Measurements from ENCODE around the gene MARK1. TPM values are rescaled to one million over a fixed set of nuclear protein-coding genes. Genes with fewer than 3 reads are reported as not detected.

MARK1 gene
- total and polyA plus RNA-seq, 7 donors = 0.81 to 5.4 (median 2.6) TPM

DNA sequence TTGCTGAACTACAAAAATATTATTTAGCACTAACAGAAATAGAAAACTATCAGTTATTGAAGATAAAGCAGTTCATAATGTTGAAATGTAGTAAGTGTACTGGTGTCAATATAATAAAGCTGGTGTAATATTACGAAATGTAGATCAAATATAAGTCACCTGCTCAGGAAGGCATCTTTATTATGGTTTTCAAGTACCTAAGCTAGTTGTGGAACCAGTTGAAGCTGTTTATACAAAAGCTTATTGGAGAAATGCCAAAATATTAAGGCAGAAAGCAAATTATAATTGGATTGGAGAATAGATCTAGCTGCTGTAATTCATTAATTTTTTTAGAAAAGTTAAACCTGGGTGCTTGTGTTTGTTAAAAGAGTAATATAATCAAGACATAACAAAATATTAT, 6.2 kb upstream of the MARK1 start:
- intact Hi-C loops (cut with DNase I) = no loop called here

GRCh38 chr1:220526294-220526693, 1.6 kb upstream of the MARK1 start:
- intact Hi-C loops (cut with DNase I) = loop anchor here in 1 of 2 donors (5.0 kb wide), 1 partner anchor 159 kb away; no protein-coding TSS in a partner anchor
- no peak for TF ChIP-seq CTCF (IDR thresholded peaks at IDR 0.05)
- no peaks in the 10 kb centered on the region for H3K36me3 ChIP-seq (ENCODE audit: insufficient read depth in 1 of 2, low read depth in 1 of 2)
- H3K4me1 ChIP-seq = no peaks in the 10 kb centered on the region
- H3K27me3 ChIP-seq (ENCODE audit: insufficient read depth in 3 of 3, low read length in 2 of 3) = peaks cover 0 to 15% (median 0%) of the 10 kb centered on the region in 3 donors
- no peak for DNase-seq
- WGBS, 3 donors = 68 to 72% (median 71%) methylated on average over 7 of the region's 7 CpGs
- no peak overlapping the region for H3K4me3 ChIP-seq
- no peaks in the 10 kb centered on the region for H3K9me3 ChIP-seq
- no peak for ATAC-seq
- no peak overlapping the region for H3K27ac ChIP-seq

More for the DNA sequence above, 6.2 kb upstream of the MARK1 start:
- H3K27ac ChIP-seq = no peak overlapping the region
- WGBS, 3 donors = 82 to 96% (median 90%) methylated on average over 1 of the region's 1 CpG
- H3K9me3 ChIP-seq = no peaks in the 10 kb centered on the region
- no peaks in the 10 kb centered on the region for H3K27me3 ChIP-seq (ENCODE audit: insufficient read depth in 3 of 3, low read length in 2 of 3)
- TF ChIP-seq CTCF (IDR thresholded peaks at IDR 0.05) = no peak
- H3K36me3 ChIP-seq (ENCODE audit: insufficient read depth in 1 of 2, low read depth in 1 of 2) = no peaks in the 10 kb centered on the region
- no peak overlapping the region for H3K4me3 ChIP-seq
- ATAC-seq (no peak), DNase-seq (no peak)
- no peaks in the 10 kb centered on the region for H3K4me1 ChIP-seq

- 1 to 3% (median 3%) methylated on average over 23 of the region's 23 CpGs for WGBS, 3 donors
- peak in 3 of 4 donors; percentile 46 to 63 (median 58) for ATAC-seq
- intact Hi-C loops (cut with DNase I) = loop anchor here in 1 of 2 donors (5.0 kb wide), 1 partner anchor 160 kb away; no protein-coding TSS in a partner anchor
These were observed 543 bp upstream of the MARK1 start for GRCh38 chr1:220527279-220527907.

DNA sequence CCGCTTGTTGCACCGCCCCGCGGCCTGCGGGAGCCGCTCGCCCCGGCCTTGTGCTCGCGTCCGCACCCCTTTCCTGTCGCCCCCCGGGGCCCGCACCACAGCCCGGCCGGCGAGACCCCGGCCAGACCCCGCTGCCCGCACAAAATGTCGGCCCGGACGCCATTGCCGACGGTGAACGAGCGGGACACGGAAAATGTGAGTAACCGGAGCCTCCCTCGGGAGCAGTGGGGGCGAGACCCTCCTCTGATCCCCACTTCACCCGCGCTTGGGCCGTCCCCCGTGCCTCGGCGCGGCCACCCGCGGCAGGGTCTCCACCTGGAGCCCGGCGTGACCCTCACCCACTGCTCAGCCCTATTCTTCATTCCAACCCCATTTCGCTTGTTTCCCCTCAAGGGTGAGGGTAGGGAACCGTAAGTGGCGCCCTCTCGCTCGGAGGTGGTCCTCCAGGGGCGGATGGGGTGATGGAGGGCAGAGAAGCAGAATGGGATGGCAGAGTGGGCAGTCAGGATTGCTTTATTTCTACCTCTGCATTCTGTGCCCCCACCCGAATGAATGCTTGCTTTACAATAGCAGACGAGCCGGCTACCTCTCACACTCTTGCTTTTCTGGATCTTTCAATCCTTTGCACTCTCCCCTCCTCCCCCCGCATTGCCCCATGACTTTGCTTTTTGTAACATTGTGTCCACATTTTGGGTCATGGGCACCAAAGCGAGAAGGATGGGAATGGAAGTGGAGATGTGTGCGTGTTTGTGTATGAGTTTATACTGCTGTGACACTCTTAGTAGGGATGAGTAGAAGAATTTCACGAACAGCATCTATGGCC, 954 bp downstream of the MARK1 start:
- Histone ChIP-seq H3K27me3 (ENCODE audit: insufficient read depth in 3 of 3, low read length in 2 of 3) (peaks cover 0 to 15% (median 0%) of the 10 kb centered on the region in 3 donors), H3K9me3 (no peaks in the 10 kb centered on the region), H3K4me3 (peak overlapping the region; percentile 87), H3K36me3 (ENCODE audit: insufficient read depth in 1 of 2, low read depth in 1 of 2) (no peaks in the 10 kb centered on the region), H3K27ac (peak overlapping the region; percentile 75), H3K4me1 (no peaks in the 10 kb centered on the region)
- WGBS, 3 donors = 2 to 3% (median 2%) methylated on average over 43 to 55 of the region's 55 CpGs
- TF ChIP-seq CTCF (IDR thresholded peaks at IDR 0.05) = no peak
- DNase-seq = peak in 1 of 2 donors; percentile 62
- peak in 3 of 4 donors; percentile 14 to 16 (median 16) for ATAC-seq
- intact Hi-C loops (cut with DNase I) = loop anchor here in 1 of 2 donors (5.0 kb wide), 1 partner anchor 162 kb away; no protein-coding TSS in a partner anchor

More at GRCh38 chr1:220527279-220527907, 543 bp upstream of the MARK1 start:
- no peaks in the 10 kb centered on the region for H3K36me3 ChIP-seq (ENCODE audit: insufficient read depth in 1 of 2, low read depth in 1 of 2)
- DNase-seq = peak in 1 of 2 donors; percentile 25
- no peaks in the 10 kb centered on the region for H3K4me1 ChIP-seq
- H3K4me3 ChIP-seq = peak overlapping the region; percentile 87
- no peak for TF ChIP-seq CTCF (IDR thresholded peaks at IDR 0.05)
- no peaks in the 10 kb centered on the region for H3K9me3 ChIP-seq
- H3K27ac ChIP-seq = peak overlapping the region; percentile 67
- H3K27me3 ChIP-seq (ENCODE audit: insufficient read depth in 3 of 3, low read length in 2 of 3) = peaks cover 0 to 15% (median 0%) of the 10 kb centered on the region in 3 donors

Measured in psoas muscle (tissue), 8 donors.